Measurements from ENCODE around the gene CLEC18A. TPM values are rescaled to one million over a fixed set of nuclear protein-coding genes. Genes with fewer than 3 reads are reported as not detected.

Gene CLEC18A
- total and polyA plus RNA-seq, 2 of the 4 experiments (the other 2 are of a cell fraction), result under 0.01 TPM; not detected in 1

DNA sequence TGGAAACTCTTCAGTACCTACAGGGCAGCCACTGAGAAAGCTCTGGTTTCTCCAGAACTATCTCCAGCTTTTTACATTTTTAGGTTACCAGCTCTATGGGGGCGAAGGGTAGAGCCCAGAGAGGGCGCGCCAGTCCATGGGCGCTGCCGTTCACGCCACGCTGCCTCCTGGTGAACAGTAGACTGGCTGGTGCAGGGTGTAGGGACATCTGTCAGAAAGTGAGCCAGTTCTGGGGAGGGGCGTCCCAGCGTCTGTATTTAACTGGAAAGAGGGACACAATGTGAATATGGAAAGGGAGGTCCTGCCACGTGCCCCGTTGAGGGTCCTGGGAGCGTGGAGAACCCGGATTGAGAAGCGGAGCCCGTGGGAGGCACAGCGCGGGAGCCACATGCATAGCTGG lies 16.4 kb upstream of the CLEC18A start:
- BruUV-seq (replicated peaks), result no TSS peak
- DNase-seq (no peak), ATAC-seq (ENCODE audit: low read depth) (no peak)
- no peak overlapping the region for H3K4ac ChIP-seq (ENCODE audit: low read depth, low read length)
- in situ Hi-C loops (cut with MboI; ENCODE audit: low sequenced_read_pairs) (loop anchor here (5.0 kb wide), 1 partner anchor 137 kb away; no protein-coding TSS in a partner anchor), intact Hi-C loops (cut with micrococcal nuclease) (loop anchor here (5.0 kb wide), 1 partner anchor 222 kb away; no protein-coding TSS in a partner anchor), dilution Hi-C loops (cut with HindIII; ENCODE audit: low sequenced_read_pairs, unreplicated experiment) (no loop called here)
- H4K20me1 ChIP-seq (ENCODE audit: insufficient read depth, low read length), result no peaks in the 10 kb centered on the region
- H3K79me1 ChIP-seq (ENCODE audit: low read depth in 1 of 2, low read length in 2 of 2), result no peaks in the 10 kb centered on the region
- TF ChIP-seq POLR2A (IDR thresholded peaks at IDR 0.05; ENCODE audit: low read depth, low read length) (no peak), MAFK (IDR thresholded peaks at IDR 0.05; ENCODE audit: low read depth, low read length) (no peak), MXI1 (IDR thresholded peaks at IDR 0.05; ENCODE audit: borderline replicate concordance, low read depth, low read length) (no peak), RAD21 (IDR thresholded peaks at IDR 0.05; ENCODE audit: low read length) (no peak), FOS (IDR thresholded peaks at IDR 0.05; ENCODE audit: low read depth, low read length) (no peak), CHD1 (IDR thresholded peaks at IDR 0.05; ENCODE audit: low read depth, low read length) (no peak), RFX5 (IDR thresholded peaks at IDR 0.05; ENCODE audit: low read depth, low read length) (no peak)
- TF ChIP-seq, protein P1, sequence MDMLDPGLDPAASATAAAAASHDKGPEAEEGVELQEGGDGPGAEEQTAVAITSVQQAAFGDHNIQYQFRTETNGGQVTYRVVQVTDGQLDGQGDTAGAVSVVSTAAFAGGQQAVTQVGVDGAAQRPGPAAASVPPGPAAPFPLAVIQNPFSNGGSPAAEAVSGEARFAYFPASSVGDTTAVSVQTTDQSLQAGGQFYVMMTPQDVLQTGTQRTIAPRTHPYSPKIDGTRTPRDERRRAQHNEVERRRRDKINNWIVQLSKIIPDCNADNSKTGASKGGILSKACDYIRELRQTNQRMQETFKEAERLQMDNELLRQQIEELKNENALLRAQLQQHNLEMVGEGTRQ (IDR thresholded peaks at IDR 0.05; ENCODE audit: low read depth, low read length), result no peak
- TF ChIP-seq, protein P2, sequence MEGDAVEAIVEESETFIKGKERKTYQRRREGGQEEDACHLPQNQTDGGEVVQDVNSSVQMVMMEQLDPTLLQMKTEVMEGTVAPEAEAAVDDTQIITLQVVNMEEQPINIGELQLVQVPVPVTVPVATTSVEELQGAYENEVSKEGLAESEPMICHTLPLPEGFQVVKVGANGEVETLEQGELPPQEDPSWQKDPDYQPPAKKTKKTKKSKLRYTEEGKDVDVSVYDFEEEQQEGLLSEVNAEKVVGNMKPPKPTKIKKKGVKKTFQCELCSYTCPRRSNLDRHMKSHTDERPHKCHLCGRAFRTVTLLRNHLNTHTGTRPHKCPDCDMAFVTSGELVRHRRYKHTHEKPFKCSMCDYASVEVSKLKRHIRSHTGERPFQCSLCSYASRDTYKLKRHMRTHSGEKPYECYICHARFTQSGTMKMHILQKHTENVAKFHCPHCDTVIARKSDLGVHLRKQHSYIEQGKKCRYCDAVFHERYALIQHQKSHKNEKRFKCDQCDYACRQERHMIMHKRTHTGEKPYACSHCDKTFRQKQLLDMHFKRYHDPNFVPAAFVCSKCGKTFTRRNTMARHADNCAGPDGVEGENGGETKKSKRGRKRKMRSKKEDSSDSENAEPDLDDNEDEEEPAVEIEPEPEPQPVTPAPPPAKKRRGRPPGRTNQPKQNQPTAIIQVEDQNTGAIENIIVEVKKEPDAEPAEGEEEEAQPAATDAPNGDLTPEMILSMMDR (conservative IDR thresholded peaks at IDR 0.05; ENCODE audit: low read depth, low read length), result no peak
- H3K23ac ChIP-seq (ENCODE audit: low read depth, low read length), result no peak overlapping the region
- peaks cover 2% of the 10 kb centered on the region; the same call in 1 of the 2 replicates for H3K4me1 ChIP-seq (ENCODE audit: control insufficient read depth, insufficient read depth, low read length)
- WGBS, 2 experiments (ENCODE audit: extremely low coverage in 2 of 2, insufficient read length in 1 of 2), result 100% methylated on average over 2 of the region's 17 CpGs; no CpG with 5 or more reads in 1 of the 2 experiments
- no peaks in the 10 kb centered on the region for H3K27me3 ChIP-seq (ENCODE audit: control insufficient read depth, insufficient read depth, low read length)
- no peak overlapping the region for H3K56ac ChIP-seq (ENCODE audit: extremely low read depth, insufficient read depth, low read length)
- H4K5ac ChIP-seq (ENCODE audit: low read depth, low read length), result no peak overlapping the region
- H3K9me3 ChIP-seq (ENCODE audit: control insufficient read depth, insufficient read depth, low read length), result no peaks in the 10 kb centered on the region
- H3K36me3 ChIP-seq (ENCODE audit: control insufficient read depth, insufficient read depth, low read length), result peaks cover 57% of the 10 kb centered on the region
- H2AK5ac ChIP-seq (ENCODE audit: low read depth, low read length), result no peak overlapping the region
- no peak overlapping the region for H2AK9ac ChIP-seq (replicated peaks; ENCODE audit: low read depth, low read length, poor library complexity)
- H2BK5ac ChIP-seq (ENCODE audit: low read depth, low read length, poor library complexity, severe bottlenecking), result no peak overlapping the region
- no peak overlapping the region for H3K14ac ChIP-seq (replicated peaks; ENCODE audit: low read depth, low read length)
- CTCF ChIA-PET, result no interaction called here
- H3K4me2 ChIP-seq (ENCODE audit: low read depth, low read length), result no peak overlapping the region
- H2AFZ ChIP-seq (replicated peaks; ENCODE audit: low read length, poor library complexity), result no peak overlapping the region
- no peak overlapping the region for H2BK15ac ChIP-seq (ENCODE audit: low read depth, low read length)
- no peak overlapping the region for H4K8ac ChIP-seq (ENCODE audit: low read depth in 2 of 2, low read length in 2 of 2)
- H3K9me1 ChIP-seq (ENCODE audit: insufficient read depth, low read length), result no peaks in the 10 kb centered on the region
- POLR2A ChIA-PET (ENCODE audit: unreplicated experiment), result no interaction called here
- H3K18ac ChIP-seq (ENCODE audit: low read depth, low read length), result no peak overlapping the region
- H4K91ac ChIP-seq (ENCODE audit: insufficient read depth, low read depth, low read length), result no peak overlapping the region
- H3K4me3 ChIP-seq (ENCODE audit: insufficient read depth, low read depth, low read length), result no peak overlapping the region
- H3K9ac ChIP-seq (ENCODE audit: low read depth, low read length), result no peak overlapping the region
- no peak overlapping the region for H2BK20ac ChIP-seq (ENCODE audit: low read depth, low read length)
- no peak overlapping the region for H2BK120ac ChIP-seq (ENCODE audit: low read depth, low read length)
- no peak overlapping the region for H3K27ac ChIP-seq (ENCODE audit: insufficient read depth, low read length)
